Stimulated activated CD8-positive, alpha-beta memory T cell treated with anti-CD3 and anti-CD28 coated beads, Interleukin-7, amount 100 ng/mL, for 1 hour (primary cell): Measurements from ENCODE around the gene ZBTB16.

ENCODE experiments used
- DNase-seq, 2 donors: peaks; one replicate each; pipeline ENCODE4 v3.0.0-alpha.2; 2020; ENCODE audit warnings: low read depth in 2 of 2

ZBTB16 gene

GRCh38 chr11:114130115-114130576 lies 70.6 kb downstream of the ZBTB16 start:
- DNase-seq = no peak

GRCh38 chr11:114130629-114131277 lies 71.2 kb downstream of the ZBTB16 start:
- DNase-seq = no peak

GRCh38 chr11:114131461-114131864 lies 72.0 kb downstream of the ZBTB16 start:
- DNase-seq = no peak

GRCh38 chr11:114132417-114132816 lies 72.9 kb downstream of the ZBTB16 start:
- no peak for DNase-seq

- no peak for DNase-seq
Measured at GRCh38 chr11:114132944-114133394, 73.5 kb downstream of the ZBTB16 start.

- DNase-seq = no peak
Measured at GRCh38 chr11:114133548-114134329, 74.2 kb downstream of the ZBTB16 start.

GRCh38 chr11:114134870-114135269 lies 75.4 kb downstream of the ZBTB16 start:
- DNase-seq = no peak

GRCh38 chr11:114135737-114136151 lies 76.2 kb downstream of the ZBTB16 start:
- DNase-seq = no peak

GRCh38 chr11:114136686-114137640 lies 77.5 kb downstream of the ZBTB16 start:
- no peak for DNase-seq

GRCh38 chr11:114137838-114138237 lies 78.3 kb downstream of the ZBTB16 start:
- DNase-seq = no peak

GRCh38 chr11:114138411-114138810 lies 78.9 kb downstream of the ZBTB16 start:
- no peak for DNase-seq

- no peak for DNase-seq
Measured at GRCh38 chr11:114140826-114141225, 81.3 kb downstream of the ZBTB16 start.

- DNase-seq = no peak
Measured at GRCh38 chr11:114141863-114142580, 82.5 kb downstream of the ZBTB16 start.

GRCh38 chr11:114142707-114143106 lies 83.2 kb downstream of the ZBTB16 start:
- no peak for DNase-seq

- no peak for DNase-seq
Measured at GRCh38 chr11:114145166-114145775, 85.8 kb downstream of the ZBTB16 start.

GRCh38 chr11:114147375-114148012 lies 88.0 kb downstream of the ZBTB16 start:
- DNase-seq = no peak

- no peak for DNase-seq
Measured at GRCh38 chr11:114148013-114148382, 88.5 kb downstream of the ZBTB16 start.

- no peak for DNase-seq
Measured at GRCh38 chr11:114149689-114150407, 90.3 kb downstream of the ZBTB16 start.

GRCh38 chr11:114150671-114151070 lies 91.2 kb downstream of the ZBTB16 start:
- no peak for DNase-seq

GRCh38 chr11:114151631-114152030 lies 92.1 kb downstream of the ZBTB16 start:
- no peak for DNase-seq
